Esophagus mucosa (tissue), 1 donor: Measurements from ENCODE around the gene GATAD2A. TPM values are rescaled to one million over a fixed set of nuclear protein-coding genes. Genes with fewer than 3 reads are reported as not detected.

Experiments
- ATAC-seq: fragments of 200-7000 bp; cut with Tn5 transposase; one replicate; pipeline ENCODE4 v1.9.1; 2020
- total RNA-seq: library from RNA; stranded (reverse); gene quantifications from one replicate; pipeline ENCODE4 v1.2.4, GENCODE V29; 2023
- donor health status: DM: yes; HTN: yes; CAD: no.

The GATAD2A gene
- total RNA-seq, 1 donor from 2014 or later: 58.9 TPM

GRCh38 chr19:19532806-19533701 is 127.6 kb downstream of the GATAD2A start:
- ATAC-seq: no peak

GRCh38 chr19:19533841-19534240 is 128.4 kb downstream of the GATAD2A start:
- no peak for ATAC-seq

- no peak for ATAC-seq
Observed at GRCh38 chr19:19534556-19535265, 129.2 kb downstream of the GATAD2A start.

- ATAC-seq: no peak
Observed at GRCh38 chr19:19535311-19536191, 130.1 kb downstream of the GATAD2A start.

- no peak for ATAC-seq
Observed at GRCh38 chr19:19537075-19538048, 131.9 kb downstream of the GATAD2A start.

GRCh38 chr19:19538061-19538784 is 132.7 kb downstream of the GATAD2A start, which contains the start of gene CILP2:
TSS of gene CILP2 (plus strand) at chr19:19538265. CDS start at chr19:19538350, 85 bp downstream.
- no peak for ATAC-seq

GRCh38 chr19:19538785-19539166 is 133.3 kb downstream of the GATAD2A start:
- ATAC-seq: no peak

GRCh38 chr19:19539698-19540063 is 134.2 kb downstream of the GATAD2A start:
- no peak for ATAC-seq

- ATAC-seq: peak; percentile 39
Observed at GRCh38 chr19:19540064-19540714, 134.7 kb downstream of the GATAD2A start.

GRCh38 chr19:19540715-19541515 is 135.4 kb downstream of the GATAD2A start:
- peak; percentile 46 for ATAC-seq

GRCh38 chr19:19541616-19542015 is 136.1 kb downstream of the GATAD2A start:
- ATAC-seq: no peak

- no peak for ATAC-seq
Observed at GRCh38 chr19:19542507-19542906, 137.0 kb downstream of the GATAD2A start.

- ATAC-seq: no peak
Observed at GRCh38 chr19:19543101-19543500, 137.6 kb downstream of the GATAD2A start.

- no peak for ATAC-seq
Observed at GRCh38 chr19:19543640-19544039, 138.2 kb downstream of the GATAD2A start.

GRCh38 chr19:19544257-19544953 is 138.9 kb downstream of the GATAD2A start:
- no peak for ATAC-seq

- ATAC-seq: no peak
Observed at GRCh38 chr19:19544954-19545591, 139.6 kb downstream of the GATAD2A start.

- no peak for ATAC-seq
Observed at GRCh38 chr19:19545707-19546106, 140.2 kb downstream of the GATAD2A start.

GRCh38 chr19:19546751-19547162 is 141.3 kb downstream of the GATAD2A start:
- ATAC-seq: peak; percentile 22
